MM.1S (cell line): ENCODE data around the gene TMEM256.

Source experiments
- DNase-seq: peaks from one replicate; pipeline ENCODE4 v3.0.0-alpha.2; 2015
- H2AFZ ChIP-seq: fragments of 300-600 bp; sonication (generic); 2 replicates; pipeline ENCODE4 v1.6.0; 2016; ENCODE audit warnings: antibody characterized with exemption, low read length
- H3F3A ChIP-seq: fragments of 300-600 bp; sonication (generic); 2 replicates; pipeline ENCODE4 v1.6.1; 2016; ENCODE audit warnings: mild to moderate bottlenecking, antibody characterized with exemption, low read length, moderate library complexity, mixed read lengths; ENCODE audit not compliant: insufficient read depth
- H3K27ac ChIP-seq: fragments of 300-600 bp; sonication (generic); 2 replicates; pipeline ENCODE4 v1.5.1; 2016; ENCODE audit warnings: mild to moderate bottlenecking, low read length
- H3K27me3 ChIP-seq: fragments of 300-600 bp; sonication (generic); replicated peaks from 2 replicates; pipeline ENCODE4 v1.6.0; 2016; ENCODE audit warnings: low read length; ENCODE audit not compliant: insufficient read depth
- H3K36me3 ChIP-seq: fragments of 300-600 bp; sonication (generic); replicated peaks from 2 replicates; pipeline ENCODE4 v1.6.1; 2016; ENCODE audit warnings: mild to moderate bottlenecking, low read length, mixed read lengths; ENCODE audit not compliant: insufficient read depth
- H3K4me1 ChIP-seq: fragments of 300-600 bp; sonication (generic); 2 replicates; pipeline ENCODE4 v1.6.1; 2016; ENCODE audit warnings: low read length, mixed read lengths
- H3K4me2 ChIP-seq: fragments of 300-600 bp; sonication (generic); 2 replicates; pipeline ENCODE4 v1.6.0; 2016; ENCODE audit warnings: low read depth, low read length
- H3K4me3 ChIP-seq: fragments of 300-600 bp; sonication (generic); 2 replicates; pipeline ENCODE4 v1.5.1; 2016; ENCODE audit warnings: low read length, mixed read lengths
- H3K79me2 ChIP-seq: fragments of 300-600 bp; sonication (generic); 2 replicates; pipeline ENCODE4 v1.6.1; 2016; ENCODE audit warnings: mixed run types, low read length, mixed read lengths
- H3K9ac ChIP-seq: fragments of 300-600 bp; sonication (generic); 2 replicates; pipeline ENCODE4 v1.6.1; 2016; ENCODE audit warnings: low read length, mixed read lengths
- H3K9me2 ChIP-seq: fragments of 300-600 bp; sonication (generic); replicated peaks from 2 replicates; pipeline ENCODE4 v1.6.1; 2016; ENCODE audit warnings: mild to moderate bottlenecking, low read length, mixed read lengths; ENCODE audit not compliant: insufficient read depth
- H3K9me3 ChIP-seq: fragments of 300-600 bp; sonication (generic); replicated peaks from 2 replicates; pipeline ENCODE4 v1.6.1; 2016; ENCODE audit warnings: mild to moderate bottlenecking, low read length, mixed read lengths; ENCODE audit not compliant: insufficient read depth
- H4K20me1 ChIP-seq: fragments of 300-600 bp; sonication (generic); 2 replicates; pipeline ENCODE4 v1.6.1; 2016; ENCODE audit warnings: mild to moderate bottlenecking, low read length, moderate library complexity, mixed read lengths; ENCODE audit not compliant: insufficient read depth
- CTCF ChIP-seq: fragments of 300-600 bp; sonication (generic); IDR thresholded peaks from 2 replicates; pipeline ENCODE4 v1.5.1; 2016; ENCODE audit warnings: antibody characterized with exemption, low read length, mixed read lengths
- EZH2 ChIP-seq: fragments of 300-600 bp; sonication (generic); optimal IDR thresholded peaks from 2 replicates; pipeline ENCODE3; 2017; ENCODE audit warnings: low read depth, mild to moderate bottlenecking, antibody characterized with exemption, low read length, mixed read lengths
- EZH2phosphoT487 ChIP-seq: fragments of 300-600 bp; sonication (generic); IDR thresholded peaks from 2 replicates; pipeline ENCODE4 v1.6.1; 2018; ENCODE audit warnings: antibody characterized with exemption, low read length

The TMEM256 gene

GRCh38 chr17:7410634-7411426 is 6.9 kb upstream of the TMEM256 start:
- H3K27me3 ChIP-seq: peaks cover 88% of the 10 kb centered on the region

GRCh38 chr17:7409716-7410115 is 5.8 kb upstream of the TMEM256 start:
- TF ChIP-seq CTCF (no peak), EZH2 (no peak)
- H3K27ac ChIP-seq: no peak overlapping the region
- no peaks in the 10 kb centered on the region for H3K36me3 ChIP-seq
- no peak for DNase-seq
- H3K4me2 ChIP-seq: no peak overlapping the region
- H2AFZ ChIP-seq: no peak overlapping the region
- H3K9me2 ChIP-seq: no peaks in the 10 kb centered on the region
- H3K27me3 ChIP-seq: peaks cover 84% of the 10 kb centered on the region
- H3K79me2 ChIP-seq: no peaks in the 10 kb centered on the region
- no peak overlapping the region for H3K4me3 ChIP-seq
- H3K4me1 ChIP-seq: no peaks in the 10 kb centered on the region; the same call in 1 of the 2 replicates
- H3K9me3 ChIP-seq: no peaks in the 10 kb centered on the region
- H4K20me1 ChIP-seq: no peaks in the 10 kb centered on the region
- no peak overlapping the region for H3K9ac ChIP-seq
- no peaks in the 10 kb centered on the region for H3F3A ChIP-seq

More at GRCh38 chr17:7410634-7411426, 6.9 kb upstream of the TMEM256 start:
- Histone ChIP-seq H3K9me3 (no peaks in the 10 kb centered on the region), H3K9me2 (no peaks in the 10 kb centered on the region), H3K36me3 (no peaks in the 10 kb centered on the region), H3K9ac (no peak overlapping the region), H3K79me2 (no peaks in the 10 kb centered on the region), H4K20me1 (no peaks in the 10 kb centered on the region), H2AFZ (no peak overlapping the region), H3K27ac (no peak overlapping the region), H3K4me1 (no peaks in the 10 kb centered on the region; the same call in 1 of the 2 replicates), H3F3A (no peaks in the 10 kb centered on the region), H3K4me3 (no peak overlapping the region), H3K4me2 (no peak overlapping the region)
- no peak for DNase-seq
- no peak for TF ChIP-seq CTCF
- no peak for TF ChIP-seq EZH2phosphoT487
- no peak for TF ChIP-seq EZH2

GRCh38 chr17:7408863-7409262 is 5.0 kb upstream of the TMEM256 start:
- peaks cover 76% of the 10 kb centered on the region for H3K27me3 ChIP-seq
- no peak overlapping the region for H3K9ac ChIP-seq
- no peak overlapping the region for H3K4me2 ChIP-seq
- no peak for DNase-seq
- H3K9me2 ChIP-seq: no peaks in the 10 kb centered on the region
- no peaks in the 10 kb centered on the region for H3F3A ChIP-seq
- H4K20me1 ChIP-seq: no peaks in the 10 kb centered on the region
- no peak overlapping the region for H3K27ac ChIP-seq
- no peaks in the 10 kb centered on the region for H3K79me2 ChIP-seq
- TF ChIP-seq EZH2phosphoT487: no peak
- no peak for TF ChIP-seq CTCF
- TF ChIP-seq EZH2: no peak
- no peaks in the 10 kb centered on the region for H3K9me3 ChIP-seq
- H3K36me3 ChIP-seq: no peaks in the 10 kb centered on the region
- H3K4me3 ChIP-seq: no peak overlapping the region
- no peak overlapping the region for H2AFZ ChIP-seq
- H3K4me1 ChIP-seq: no peaks in the 10 kb centered on the region; the same call in 1 of the 2 replicates
